ENCODE data around the gene MYL5.

- TF ChIP-seq CTCF (conservative IDR thresholded peaks at IDR 0.05 in 1 of 2, IDR thresholded peaks at IDR 0.05 in 1 of 2; ENCODE audit: low read depth in 1 of 2, low read length in 2 of 2) (no peak), EZH2 (IDR thresholded peaks at IDR 0.05; ENCODE audit: low read length, missing control alignments) (no peak)
Measured at GRCh38 chr4:624705-625590, 49.4 kb upstream of the MYL5 start, which contains the start of gene PDE6B.
